Neural cell (in vitro differentiated cells): ENCODE results near the gene POU2AF3. TPM values are rescaled to one million over a fixed set of nuclear protein-coding genes. Genes with fewer than 3 reads are reported as not detected.

Source experiments
- H2AFZ ChIP-seq: fragments of 200-600, 300-800 bp; sonication (generic), shearing (Covaris generic); 2 replicates; pipeline ENCODE4 v1.6.0; 2014; ENCODE audit warnings: low read depth, mild to moderate bottlenecking, antibody characterized with exemption, low read length, moderate library complexity
- H3F3A ChIP-seq: fragments of 200-600 bp; shearing (Covaris generic); 2 replicates; pipeline ENCODE4 v1.6.1; 2016; ENCODE audit warnings: mild to moderate bottlenecking, moderate library complexity, mixed read lengths, antibody characterized with exemption, low read length; ENCODE audit not compliant: insufficient read depth, poor library complexity, severe bottlenecking
- H3K27ac ChIP-seq: fragments of 200-600, 300-800 bp; sonication (generic), shearing (Covaris generic); 2 replicates; pipeline ENCODE4 v1.5.1; 2014; ENCODE audit warnings: mild to moderate bottlenecking, low read length, moderate library complexity
- H3K27me3 ChIP-seq: fragments of 300-800, 200-600 bp; sonication (generic), shearing (Covaris generic); 2 replicates; pipeline ENCODE4 v1.6.0; 2014; ENCODE audit warnings: mild to moderate bottlenecking, low read depth, low read length, moderate library complexity; ENCODE audit not compliant: insufficient read depth
- H3K36me3 ChIP-seq: fragments of 300-800, 200-600 bp; sonication (generic), shearing (Covaris generic); 2 replicates; pipeline ENCODE4 v1.5.1; 2014; ENCODE audit warnings: mild to moderate bottlenecking, antibody characterized with exemption, low read length, moderate library complexity; ENCODE audit not compliant: insufficient read depth
- H3K4me2 ChIP-seq: fragments of 300-800, 200-600 bp; sonication (generic), shearing (Covaris generic); 2 replicates; pipeline ENCODE4 v1.6.0; 2014; ENCODE audit warnings: mild to moderate bottlenecking, low read length
- H3K4me3 ChIP-seq: fragments of 300-800, 200-600 bp; sonication (generic), shearing (Covaris generic); 2 replicates; pipeline ENCODE4 v1.5.1; 2014; ENCODE audit warnings: mild to moderate bottlenecking, low read length, moderate library complexity
- H3K79me2 ChIP-seq: fragments of 200-600 bp; shearing (Covaris generic); replicated peaks from 2 replicates; pipeline ENCODE4 v1.6.0; 2014; ENCODE audit warnings: mild to moderate bottlenecking, low read length, moderate library complexity; ENCODE audit not compliant: insufficient read depth
- H3K9ac ChIP-seq: fragments of 300-800, 200-600 bp; sonication (generic), shearing (Covaris generic); 2 replicates; pipeline ENCODE4 v1.6.1; 2016; ENCODE audit warnings: mild to moderate bottlenecking, low read length, mixed read lengths
- H3K9me2 ChIP-seq: fragments of 200-600 bp; shearing (Covaris generic); 2 replicates; pipeline ENCODE4 v1.6.1; 2016; ENCODE audit warnings: mild to moderate bottlenecking, low read length, mixed read lengths; ENCODE audit not compliant: insufficient read depth
- H3K9me3 ChIP-seq: fragments of 200-600, 300-800 bp; sonication (generic), shearing (Covaris generic); 2 replicates; pipeline ENCODE4 v1.6.1; 2016; ENCODE audit warnings: mild to moderate bottlenecking, mixed run types, low read length, moderate library complexity, mixed read lengths
- H4K20me1 ChIP-seq: fragments of 200-600 bp; shearing (Covaris generic); 2 replicates; pipeline ENCODE4 v1.6.1; 2016; ENCODE audit warnings: mild to moderate bottlenecking, mixed run types; ENCODE audit not compliant: insufficient read depth
- EP300 ChIP-seq: fragments of 450-650 bp; conservative IDR thresholded peaks from 2 replicates; pipeline ENCODE4 v1.6.1; 2014; ENCODE audit warnings: antibody characterized with exemption, mild to moderate bottlenecking, moderate library complexity; ENCODE audit not compliant: poor library complexity, severe bottlenecking
- EZH2 ChIP-seq: fragments of 200-600, 300-800 bp; shearing (Covaris generic), sonication (generic); IDR thresholded peaks from 2 replicates; pipeline ENCODE4 v1.6.1; 2014; ENCODE audit warnings: antibody characterized with exemption, low read length, borderline replicate concordance, mild to moderate bottlenecking; ENCODE audit not compliant: insufficient read depth, poor library complexity, severe bottlenecking
- MXI1 ChIP-seq: fragments of 450-650 bp; conservative IDR thresholded peaks from 2 replicates; pipeline ENCODE4 v1.6.1; 2014; ENCODE audit warnings: antibody characterized with exemption, mild to moderate bottlenecking; ENCODE audit not compliant: poor library complexity, severe bottlenecking
- POLR2AphosphoS5 ChIP-seq: IDR thresholded peaks from 2 replicates; pipeline ENCODE4 v1.6.1; 2012
- RAD21 ChIP-seq: fragments of 450-650 bp; conservative IDR thresholded peaks from 2 replicates; pipeline ENCODE4 v1.6.1; 2014; ENCODE audit warnings: antibody characterized with exemption, mild to moderate bottlenecking, moderate library complexity
- SMC3 ChIP-seq: fragments of 450-650 bp; conservative IDR thresholded peaks from 2 replicates; pipeline ENCODE4 v1.6.1; 2014; ENCODE audit warnings: antibody characterized with exemption, mild to moderate bottlenecking, moderate library complexity; ENCODE audit not compliant: poor library complexity
- TAF1 ChIP-seq: IDR thresholded peaks from 2 replicates; pipeline ENCODE4 v1.6.1; 2012; ENCODE audit warnings: low read depth
- polyA plus RNA-seq: library from polyadenylated mRNA; depleted of rRNA; stranded (reverse); fragments of >200 nt; gene quantifications from 2 replicates; pipeline ENCODE4 v1.2.3, GENCODE V29; 2014
- TF ChIP-seq, protein P1 (sequence below): fragments of 450-650 bp; IDR thresholded peaks from 2 replicates; pipeline ENCODE4 v1.5.1; 2014; ENCODE audit warnings: antibody characterized with exemption, mild to moderate bottlenecking, moderate library complexity; ENCODE audit not compliant: poor library complexity, severe bottlenecking
- TF ChIP-seq, protein P2 (sequence below): IDR thresholded peaks from 2 replicates; pipeline ENCODE4 v1.6.1; 2012; ENCODE audit warnings: borderline replicate concordance

The POU2AF3 gene
- polyA plus RNA-seq, 1 donor from 2014 or later, result not detected

DNA sequence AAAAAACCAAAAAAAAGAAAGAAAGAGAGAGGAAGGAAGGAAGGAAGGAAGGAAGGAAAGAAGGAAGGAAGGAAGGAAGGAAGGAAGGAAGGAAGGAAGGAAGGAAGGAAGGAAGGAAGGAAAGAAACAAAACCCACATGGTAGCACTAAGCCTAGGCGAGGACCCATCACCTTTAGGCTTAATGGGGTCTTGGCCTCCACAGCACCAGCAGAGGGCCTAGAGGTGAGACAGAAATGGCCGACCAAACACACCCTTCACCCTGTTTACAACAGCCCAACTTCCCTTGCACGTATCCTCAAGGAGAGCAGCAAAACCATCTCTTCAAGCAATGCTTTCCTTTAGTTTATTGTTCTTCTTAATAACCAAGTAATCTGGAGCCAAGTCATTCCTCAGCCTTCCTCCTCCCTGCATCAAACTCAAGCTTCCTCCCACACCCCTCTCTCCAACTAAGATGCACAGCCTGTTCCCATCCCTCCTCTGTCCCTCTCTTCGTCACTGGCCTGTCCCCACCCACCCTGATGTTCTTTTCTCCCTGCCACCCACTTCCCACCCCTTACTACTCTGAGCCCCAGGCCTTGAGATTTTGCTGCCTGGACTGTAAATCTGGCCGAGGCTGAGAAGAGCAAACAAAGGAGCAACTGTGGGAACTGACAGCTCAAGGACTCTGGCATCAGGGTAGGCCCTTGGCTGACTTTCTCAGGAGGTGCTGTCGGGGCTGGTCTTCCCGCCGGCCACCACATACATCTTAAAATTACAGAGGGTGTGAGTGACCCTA lies 54.8 kb downstream of the POU2AF3 start:
- no peaks in the 10 kb centered on the region for H4K20me1 ChIP-seq
- H3K9me2 ChIP-seq, result no peaks in the 10 kb centered on the region
- no peak overlapping the region for H3K9ac ChIP-seq
- no peaks in the 10 kb centered on the region for H3K36me3 ChIP-seq
- no peak overlapping the region for H3K4me2 ChIP-seq
- H3F3A ChIP-seq, result no peaks in the 10 kb centered on the region
- no peak overlapping the region for H3K4me3 ChIP-seq
- H2AFZ ChIP-seq, result no peak overlapping the region
- H3K27ac ChIP-seq, result no peak overlapping the region
- no peaks in the 10 kb centered on the region for H3K79me2 ChIP-seq
- no peak for TF ChIP-seq SMC3
- TF ChIP-seq, protein P1, sequence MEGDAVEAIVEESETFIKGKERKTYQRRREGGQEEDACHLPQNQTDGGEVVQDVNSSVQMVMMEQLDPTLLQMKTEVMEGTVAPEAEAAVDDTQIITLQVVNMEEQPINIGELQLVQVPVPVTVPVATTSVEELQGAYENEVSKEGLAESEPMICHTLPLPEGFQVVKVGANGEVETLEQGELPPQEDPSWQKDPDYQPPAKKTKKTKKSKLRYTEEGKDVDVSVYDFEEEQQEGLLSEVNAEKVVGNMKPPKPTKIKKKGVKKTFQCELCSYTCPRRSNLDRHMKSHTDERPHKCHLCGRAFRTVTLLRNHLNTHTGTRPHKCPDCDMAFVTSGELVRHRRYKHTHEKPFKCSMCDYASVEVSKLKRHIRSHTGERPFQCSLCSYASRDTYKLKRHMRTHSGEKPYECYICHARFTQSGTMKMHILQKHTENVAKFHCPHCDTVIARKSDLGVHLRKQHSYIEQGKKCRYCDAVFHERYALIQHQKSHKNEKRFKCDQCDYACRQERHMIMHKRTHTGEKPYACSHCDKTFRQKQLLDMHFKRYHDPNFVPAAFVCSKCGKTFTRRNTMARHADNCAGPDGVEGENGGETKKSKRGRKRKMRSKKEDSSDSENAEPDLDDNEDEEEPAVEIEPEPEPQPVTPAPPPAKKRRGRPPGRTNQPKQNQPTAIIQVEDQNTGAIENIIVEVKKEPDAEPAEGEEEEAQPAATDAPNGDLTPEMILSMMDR, result no peak
- TF ChIP-seq RAD21, result no peak
- no peak for TF ChIP-seq POLR2AphosphoS5
- no peak for TF ChIP-seq EZH2
- no peak for TF ChIP-seq MXI1
- TF ChIP-seq, protein P2, sequence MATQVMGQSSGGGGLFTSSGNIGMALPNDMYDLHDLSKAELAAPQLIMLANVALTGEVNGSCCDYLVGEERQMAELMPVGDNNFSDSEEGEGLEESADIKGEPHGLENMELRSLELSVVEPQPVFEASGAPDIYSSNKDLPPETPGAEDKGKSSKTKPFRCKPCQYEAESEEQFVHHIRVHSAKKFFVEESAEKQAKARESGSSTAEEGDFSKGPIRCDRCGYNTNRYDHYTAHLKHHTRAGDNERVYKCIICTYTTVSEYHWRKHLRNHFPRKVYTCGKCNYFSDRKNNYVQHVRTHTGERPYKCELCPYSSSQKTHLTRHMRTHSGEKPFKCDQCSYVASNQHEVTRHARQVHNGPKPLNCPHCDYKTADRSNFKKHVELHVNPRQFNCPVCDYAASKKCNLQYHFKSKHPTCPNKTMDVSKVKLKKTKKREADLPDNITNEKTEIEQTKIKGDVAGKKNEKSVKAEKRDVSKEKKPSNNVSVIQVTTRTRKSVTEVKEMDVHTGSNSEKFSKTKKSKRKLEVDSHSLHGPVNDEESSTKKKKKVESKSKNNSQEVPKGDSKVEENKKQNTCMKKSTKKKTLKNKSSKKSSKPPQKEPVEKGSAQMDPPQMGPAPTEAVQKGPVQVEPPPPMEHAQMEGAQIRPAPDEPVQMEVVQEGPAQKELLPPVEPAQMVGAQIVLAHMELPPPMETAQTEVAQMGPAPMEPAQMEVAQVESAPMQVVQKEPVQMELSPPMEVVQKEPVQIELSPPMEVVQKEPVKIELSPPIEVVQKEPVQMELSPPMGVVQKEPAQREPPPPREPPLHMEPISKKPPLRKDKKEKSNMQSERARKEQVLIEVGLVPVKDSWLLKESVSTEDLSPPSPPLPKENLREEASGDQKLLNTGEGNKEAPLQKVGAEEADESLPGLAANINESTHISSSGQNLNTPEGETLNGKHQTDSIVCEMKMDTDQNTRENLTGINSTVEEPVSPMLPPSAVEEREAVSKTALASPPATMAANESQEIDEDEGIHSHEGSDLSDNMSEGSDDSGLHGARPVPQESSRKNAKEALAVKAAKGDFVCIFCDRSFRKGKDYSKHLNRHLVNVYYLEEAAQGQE, result no peak
- TF ChIP-seq TAF1, result no peak
- H3K27me3 ChIP-seq, result no peaks in the 10 kb centered on the region
- H3K9me3 ChIP-seq, result no peaks in the 10 kb centered on the region

DNA sequence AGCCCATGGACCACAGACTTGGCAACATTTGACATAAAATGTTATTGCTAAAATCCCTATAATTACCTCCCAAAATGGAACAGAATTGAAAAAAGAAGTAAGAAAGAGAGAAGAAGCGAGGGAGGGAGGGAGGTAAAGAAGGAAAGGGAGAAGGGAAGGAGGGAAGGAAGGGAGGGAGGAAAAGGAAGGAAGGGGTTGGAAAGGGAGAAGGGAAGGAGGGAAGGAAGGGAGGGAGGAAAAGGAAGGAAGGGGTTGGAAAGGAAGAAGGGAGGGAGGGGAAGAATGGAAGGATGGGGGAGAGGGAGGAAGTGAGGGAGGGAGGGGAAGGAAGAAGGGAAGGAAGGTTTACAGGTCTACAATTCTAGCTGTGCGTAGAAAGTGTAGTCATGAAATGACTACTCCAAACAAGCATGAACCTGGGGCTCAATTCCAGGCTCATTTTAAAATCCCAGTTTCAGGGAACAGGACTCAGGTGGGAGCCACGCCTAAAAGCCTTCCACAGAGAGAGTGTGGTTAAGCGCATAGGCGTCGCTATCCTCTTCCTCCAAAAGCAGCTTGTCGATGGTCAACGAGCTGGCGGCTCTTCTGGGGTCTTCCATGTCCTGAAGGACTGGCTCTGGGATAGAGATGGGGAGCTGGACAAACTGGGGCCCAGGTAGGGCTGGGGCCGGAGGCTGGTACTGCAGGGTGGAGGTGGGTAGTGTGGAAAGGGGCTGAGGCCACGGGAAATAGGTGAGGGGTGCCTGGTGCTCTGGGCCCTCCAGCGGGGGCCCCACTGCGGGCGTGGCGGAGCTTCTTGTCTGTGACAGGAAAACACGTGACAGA lies 55.6 kb downstream of the POU2AF3 start:
- H3K36me3 ChIP-seq, result no peaks in the 10 kb centered on the region
- no peak overlapping the region for H3K27ac ChIP-seq
- H4K20me1 ChIP-seq, result no peaks in the 10 kb centered on the region
- H3K79me2 ChIP-seq, result no peaks in the 10 kb centered on the region
- H3F3A ChIP-seq, result no peaks in the 10 kb centered on the region
- H2AFZ ChIP-seq, result no peak overlapping the region
- H3K4me3 ChIP-seq, result no peak overlapping the region
- H3K9ac ChIP-seq, result no peak overlapping the region
- TF ChIP-seq, protein P2, result no peak
- TF ChIP-seq SMC3 (no peak), POLR2AphosphoS5 (no peak), TAF1 (no peak), RAD21 (no peak), EP300 (no peak), MXI1 (no peak), EZH2 (no peak)
- TF ChIP-seq, protein P1, result no peak
- H3K4me2 ChIP-seq, result no peak overlapping the region
- H3K9me3 ChIP-seq, result no peaks in the 10 kb centered on the region
- H3K9me2 ChIP-seq, result no peaks in the 10 kb centered on the region
- no peaks in the 10 kb centered on the region for H3K27me3 ChIP-seq
